NOMO-1 treated with dmso at 0.1 percent for 144 hours (cell line): Measurements from ENCODE around the gene TMEM135.

Source experiments
- DNase-seq: peaks from one replicate; lab custom pipeline; 2025; ENCODE audit not compliant: unreplicated experiment; lab: John Stamatoyannopoulos, UW

TMEM135 gene

GRCh38 chr11:87190071-87190470 is 152.3 kb downstream of the TMEM135 start:
- DNase-seq = no peak

- no peak for DNase-seq
Measured at GRCh38 chr11:87193756-87194470, 156.2 kb downstream of the TMEM135 start.

- DNase-seq = no peak
Measured at GRCh38 chr11:87194985-87195820, 157.5 kb downstream of the TMEM135 start.

- no peak for DNase-seq
Measured at GRCh38 chr11:87198266-87198881, 160.6 kb downstream of the TMEM135 start.

GRCh38 chr11:87201376-87201775 is 163.6 kb downstream of the TMEM135 start:
- DNase-seq = no peak

GRCh38 chr11:87203907-87204602 is 166.3 kb downstream of the TMEM135 start:
- no peak for DNase-seq

- no peak for DNase-seq
Measured at GRCh38 chr11:87212891-87213290, 175.2 kb downstream of the TMEM135 start.

- no peak for DNase-seq
Measured at GRCh38 chr11:87213444-87213843, 175.7 kb downstream of the TMEM135 start.

GRCh38 chr11:87215236-87215635 is 177.5 kb downstream of the TMEM135 start:
- no peak for DNase-seq

- no peak for DNase-seq
Measured at GRCh38 chr11:87219266-87219665, 181.5 kb downstream of the TMEM135 start.

GRCh38 chr11:87223816-87224215 is 186.1 kb downstream of the TMEM135 start:
- DNase-seq = no peak

GRCh38 chr11:87224486-87224885 is 186.8 kb downstream of the TMEM135 start:
- no peak for DNase-seq

- no peak for DNase-seq
Measured at GRCh38 chr11:87228820-87229219, 191.1 kb downstream of the TMEM135 start.

- no peak for DNase-seq
Measured at GRCh38 chr11:87230995-87231394, 193.3 kb downstream of the TMEM135 start.

GRCh38 chr11:87232320-87232719 is 194.6 kb downstream of the TMEM135 start:
- no peak for DNase-seq

- DNase-seq = no peak
Measured at GRCh38 chr11:87235366-87235765, 197.6 kb downstream of the TMEM135 start.

GRCh38 chr11:87236368-87236767 is 198.6 kb downstream of the TMEM135 start:
- DNase-seq = no peak

GRCh38 chr11:87239001-87239400 is 201.3 kb downstream of the TMEM135 start:
- no peak for DNase-seq

GRCh38 chr11:87239531-87239930 is 201.8 kb downstream of the TMEM135 start:
- DNase-seq = no peak

GRCh38 chr11:87251560-87251959 is 213.8 kb downstream of the TMEM135 start:
- no peak for DNase-seq

GRCh38 chr11:87252869-87253268 is 215.1 kb downstream of the TMEM135 start:
- no peak for DNase-seq
